Activated T-cell treated with anti-CD3 and anti-CD28 coated beads, Interleukin-2, amount 50 U/mL, for 1 hour (primary cell): ENCODE results near the gene ABHD10.

Experiments used
- DNase-seq: peaks from one replicate; pipeline ENCODE4 v3.0.0-alpha.2; 2020

The ABHD10 gene

GRCh38 chr3:111967068-111967467, 11.8 kb upstream of the ABHD10 start:
- DNase-seq = no peak

- DNase-seq = peak; percentile 73
Observed at GRCh38 chr3:111967651-111968274, 11.1 kb upstream of the ABHD10 start.

GRCh38 chr3:111968319-111969054, 10.3 kb upstream of the ABHD10 start:
- no peak for DNase-seq

- no peak for DNase-seq
Observed at GRCh38 chr3:111970376-111970775, 8.4 kb upstream of the ABHD10 start.

- DNase-seq = no peak
Observed at GRCh38 chr3:111971533-111972130, 7.2 kb upstream of the ABHD10 start.

GRCh38 chr3:111972891-111973290, 5.9 kb upstream of the ABHD10 start:
- no peak for DNase-seq

GRCh38 chr3:111975131-111975530, 3.7 kb upstream of the ABHD10 start:
- no peak for DNase-seq

GRCh38 chr3:111976254-111976653, 2.6 kb upstream of the ABHD10 start:
- DNase-seq = no peak

- no peak for DNase-seq
Observed at GRCh38 chr3:111979434-111980038, 710 bp downstream of the ABHD10 start.

- DNase-seq = no peak
Observed at GRCh38 chr3:111980716-111981456, 2.1 kb downstream of the ABHD10 start.

GRCh38 chr3:111981457-111981763, 2.6 kb downstream of the ABHD10 start:
- no peak for DNase-seq

- DNase-seq = no peak
Observed at GRCh38 chr3:111984636-111985298, 5.9 kb downstream of the ABHD10 start.

GRCh38 chr3:111986800-111987199, 8.0 kb downstream of the ABHD10 start:
- DNase-seq = no peak

GRCh38 chr3:111989061-111989678, 10.3 kb downstream of the ABHD10 start:
- no peak for DNase-seq

GRCh38 chr3:111993038-111993437, 14.2 kb downstream of the ABHD10 start:
- no peak for DNase-seq

GRCh38 chr3:111998636-111999483, 20.0 kb downstream of the ABHD10 start, which contains the start of gene TAGLN3:
Gene TAGLN3 (plus strand): TSS chr3:111998922. CDS start chr3:111999423, 501 bp downstream.
- no peak for DNase-seq

GRCh38 chr3:111999484-112000324, 20.9 kb downstream of the ABHD10 start:
- no peak for DNase-seq

- DNase-seq = no peak
Observed at GRCh38 chr3:112000367-112000771, 21.5 kb downstream of the ABHD10 start.

- no peak for DNase-seq
Observed at GRCh38 chr3:112000966-112001365, 22.1 kb downstream of the ABHD10 start.

- no peak for DNase-seq
Observed at GRCh38 chr3:112001526-112001925, 22.7 kb downstream of the ABHD10 start.
